NCI-H1694 treated with DMSO at 0.1 percent for 48 hours (cell line): ENCODE results near the gene CAPN10.

ENCODE experiments used
- DNase-seq: peaks from one replicate; lab custom pipeline; 2025; lab: John Stamatoyannopoulos, UW

CAPN10 gene

GRCh38 chr2:240574386-240575100 is 12.0 kb upstream of the CAPN10 start:
- DNase-seq, result no peak

GRCh38 chr2:240575101-240575965 is 11.2 kb upstream of the CAPN10 start:
- DNase-seq, result no peak

GRCh38 chr2:240576036-240576435 is 10.5 kb upstream of the CAPN10 start:
- no peak for DNase-seq

- no peak for DNase-seq
These were observed 9.9 kb upstream of the CAPN10 start for GRCh38 chr2:240576436-240577205.

DNA sequence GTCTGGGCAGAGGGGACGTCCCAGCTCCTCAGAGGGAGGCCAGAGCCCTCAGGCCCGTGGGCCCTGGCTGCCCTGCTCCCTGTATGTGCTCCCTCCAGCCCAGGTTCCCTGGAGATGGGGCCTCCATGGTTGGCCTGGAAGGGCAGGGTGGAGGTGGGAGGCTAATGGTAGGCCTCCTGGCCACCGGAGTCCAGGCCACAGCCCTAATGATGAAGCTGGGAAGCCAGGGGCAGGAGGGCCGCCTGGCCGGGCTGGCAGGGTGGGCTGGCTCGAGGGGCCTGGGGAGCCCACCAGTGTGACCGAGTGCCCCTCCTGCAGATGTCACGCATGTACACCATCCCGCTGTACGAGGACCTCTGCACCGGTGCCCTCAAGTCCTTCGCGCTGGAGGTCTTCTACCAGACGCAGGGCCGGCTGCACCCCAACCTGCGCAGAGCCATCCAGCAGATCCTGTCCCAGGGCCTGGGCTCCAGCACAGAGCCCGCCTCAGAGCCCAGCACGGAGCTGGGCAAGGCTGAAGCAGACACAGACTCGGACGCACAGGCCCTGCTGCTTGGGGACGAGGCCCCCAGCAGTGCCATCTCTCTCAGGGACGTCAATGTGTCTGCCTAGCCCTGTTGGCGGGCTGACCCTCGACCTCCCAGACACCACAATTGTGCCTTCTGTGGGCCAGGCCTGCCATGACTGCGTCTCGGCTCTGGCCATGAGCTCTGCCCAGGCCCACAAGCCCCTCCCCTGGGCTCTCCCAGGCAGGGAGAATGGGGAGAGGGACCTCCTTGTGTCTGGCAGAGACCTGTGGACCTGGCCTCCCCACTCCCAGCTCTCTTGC is 9.0 kb upstream of the CAPN10 start:
- no peak for DNase-seq

DNA sequence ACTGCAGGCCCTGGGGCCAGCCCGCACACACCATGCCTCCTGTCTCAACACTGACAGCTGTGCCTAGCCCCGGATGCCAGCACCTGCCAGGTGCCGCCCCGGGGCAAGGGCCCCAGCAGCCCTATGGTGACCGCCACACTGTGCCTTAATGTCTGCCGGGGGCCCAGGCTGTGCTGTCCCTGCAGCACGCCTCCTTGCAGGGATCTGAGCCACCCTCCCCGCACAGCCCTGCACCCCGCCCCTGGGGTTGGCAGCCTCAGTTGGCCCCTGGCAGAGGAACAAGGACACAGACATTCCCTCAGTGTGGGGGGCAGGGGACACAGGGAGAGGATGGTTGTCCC is 8.5 kb upstream of the CAPN10 start:
- no peak for DNase-seq

- no peak for DNase-seq
These were observed 8.0 kb upstream of the CAPN10 start for GRCh38 chr2:240578488-240578887.

DNA sequence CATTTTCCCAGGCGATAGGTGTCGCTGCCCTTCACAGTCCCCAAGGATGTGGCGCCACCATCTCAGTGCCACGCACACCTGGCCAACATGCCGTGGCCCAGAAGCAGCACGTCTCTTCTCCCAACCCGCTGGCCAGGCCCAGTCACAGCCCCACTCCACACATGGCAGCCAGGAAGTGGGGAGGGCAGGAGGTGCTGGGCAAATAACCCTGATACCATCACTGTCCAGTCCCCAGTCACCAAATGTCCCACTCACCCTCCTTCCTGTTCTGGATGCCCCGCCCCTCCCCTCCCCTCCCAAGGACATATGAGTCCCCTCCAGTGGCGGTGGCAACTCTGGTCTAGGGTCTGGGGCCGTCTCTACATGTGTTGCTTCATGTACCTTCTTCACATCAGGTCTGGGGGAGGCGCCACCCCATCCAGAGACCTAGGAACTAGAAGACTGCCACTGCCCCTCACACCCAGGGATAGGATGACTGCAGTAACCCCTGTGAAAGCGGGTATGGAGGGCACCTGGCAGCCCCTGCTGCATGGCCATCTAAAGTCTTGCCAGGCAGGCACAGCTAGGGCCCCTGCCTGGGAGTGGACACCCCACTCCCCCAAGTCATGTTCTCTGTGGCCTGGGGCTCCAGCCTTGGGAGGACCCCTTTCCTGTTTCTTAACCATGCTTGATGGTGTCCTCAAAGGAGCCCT is 7.3 kb upstream of the CAPN10 start:
- DNase-seq, result no peak

DNA sequence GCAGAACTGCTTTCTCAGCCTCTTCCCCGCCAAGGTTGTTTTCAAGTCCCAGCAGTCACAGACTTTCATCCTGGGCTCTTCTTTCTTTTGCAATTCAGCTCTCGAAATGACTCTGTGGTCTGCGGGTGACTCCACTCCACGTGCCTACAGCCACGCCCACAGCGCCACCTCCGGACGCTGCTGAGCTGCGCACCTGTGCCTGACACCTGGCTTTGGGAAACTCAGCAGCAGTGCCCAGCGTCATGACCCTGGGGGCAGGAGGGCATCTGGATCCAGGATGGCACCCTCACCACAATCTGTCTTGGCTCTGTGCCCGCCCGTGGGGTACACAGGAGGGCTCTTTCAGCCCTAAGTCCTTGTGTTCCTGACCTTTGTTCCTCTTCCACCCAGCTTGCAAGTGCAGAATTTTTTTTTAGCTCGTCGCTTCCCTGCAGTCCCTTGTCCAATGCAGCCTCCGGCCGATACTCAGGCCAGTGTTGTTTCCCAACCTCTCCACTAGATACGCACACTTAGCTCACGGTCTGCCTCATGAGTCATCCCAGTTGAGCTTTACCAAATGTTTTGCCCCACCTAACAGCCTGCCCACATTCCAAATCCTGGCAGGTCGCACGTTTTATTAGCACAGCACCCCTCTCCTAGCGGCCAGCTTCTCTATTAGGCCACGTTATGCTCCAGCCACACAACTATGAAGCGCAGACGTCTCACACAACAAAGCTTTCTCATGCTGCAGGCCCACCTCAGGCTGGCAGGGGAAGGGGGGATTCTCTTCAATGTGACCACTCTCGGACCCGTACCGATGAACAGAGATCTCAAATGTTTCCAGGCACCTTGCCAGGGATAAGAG is 6.5 kb upstream of the CAPN10 start:
- peak; percentile 82 for DNase-seq

DNA sequence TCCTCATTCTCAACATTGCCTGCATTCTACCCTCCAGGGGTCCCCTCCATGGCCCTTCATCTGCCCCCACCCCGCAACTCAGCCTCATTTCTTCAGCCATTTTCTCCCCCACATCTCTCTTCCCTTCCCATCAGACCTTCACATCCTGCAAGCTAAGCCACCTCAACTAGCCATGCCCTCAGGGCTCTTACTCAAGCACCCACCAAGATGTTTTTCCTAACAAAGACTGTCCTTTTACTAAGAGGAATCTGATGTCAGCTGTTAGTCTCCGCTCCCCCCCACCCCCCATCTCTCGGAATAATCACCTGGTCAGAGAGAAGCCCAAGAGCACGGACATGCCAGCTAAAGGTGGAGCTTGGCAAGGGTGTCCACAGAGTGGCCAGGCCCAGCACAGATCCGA is 4.7 kb upstream of the CAPN10 start:
- DNase-seq, result no peak

DNA sequence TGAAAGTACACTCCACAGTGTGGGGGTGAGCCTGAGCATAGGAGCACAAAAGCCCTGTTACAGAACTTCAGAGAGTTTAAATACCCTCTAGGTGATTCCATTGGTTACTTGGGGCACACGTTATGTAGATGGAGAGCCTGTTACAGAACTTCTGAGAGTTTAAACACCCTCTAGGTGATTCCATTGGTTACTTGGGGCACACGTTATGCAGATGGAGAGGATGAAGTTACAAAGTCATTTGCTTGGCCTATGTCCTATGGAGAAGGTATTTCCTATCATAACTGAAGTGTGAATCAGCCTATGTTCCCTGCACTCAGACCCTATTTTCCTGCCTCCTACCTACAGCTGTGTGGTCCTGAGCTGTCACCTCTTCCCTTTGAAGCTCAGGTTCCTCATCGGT is 3.8 kb upstream of the CAPN10 start:
- DNase-seq, result no peak

- no peak for DNase-seq
These were observed 2.8 kb upstream of the CAPN10 start for GRCh38 chr2:240583774-240584173.

DNA sequence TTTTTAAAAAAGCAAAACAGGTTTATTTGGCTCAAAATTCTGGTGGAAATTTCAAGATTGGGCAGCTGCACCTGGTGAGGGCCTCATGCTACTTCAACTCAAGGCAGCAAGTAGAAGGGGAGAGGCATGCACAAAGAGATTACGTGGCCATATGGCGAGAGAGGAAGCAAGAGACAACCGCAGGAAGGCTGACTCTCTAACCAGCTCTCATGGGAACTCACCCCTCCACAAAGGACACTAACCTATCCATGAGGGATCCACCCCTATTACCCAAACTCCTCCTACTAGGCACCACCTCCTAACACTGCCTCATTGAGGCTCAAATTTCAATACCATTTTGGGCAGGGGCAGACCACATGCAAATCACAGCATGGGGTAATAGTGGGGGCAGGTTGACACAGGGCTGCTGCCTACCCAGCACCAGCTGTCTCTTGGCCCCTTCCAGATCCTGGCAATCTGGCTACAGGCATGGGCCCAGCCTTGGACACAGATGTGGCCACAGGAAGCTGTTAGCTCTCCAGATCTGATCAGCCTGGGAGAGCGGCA is 2.0 kb upstream of the CAPN10 start:
- peak; percentile 98 for DNase-seq

DNA sequence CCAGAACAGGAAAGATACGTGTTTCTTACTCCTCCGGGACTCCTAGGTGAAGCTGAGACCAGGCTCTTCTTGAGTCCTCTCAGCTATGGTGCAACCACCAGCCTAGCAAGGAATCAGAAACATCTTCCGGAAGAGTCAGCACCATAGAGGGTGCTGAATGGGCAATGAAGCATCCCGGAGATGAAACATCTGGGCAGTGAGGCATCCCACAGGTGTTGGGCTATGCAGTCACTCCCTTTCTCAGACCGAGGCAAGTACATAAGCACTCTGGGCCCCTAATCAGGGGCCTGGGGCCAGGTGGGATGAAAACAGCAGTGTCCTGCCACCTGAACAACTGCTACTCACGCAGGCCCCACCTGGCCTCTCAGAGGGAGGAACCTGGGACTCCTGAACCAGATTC is 1.4 kb upstream of the CAPN10 start:
- DNase-seq, result no peak

DNA sequence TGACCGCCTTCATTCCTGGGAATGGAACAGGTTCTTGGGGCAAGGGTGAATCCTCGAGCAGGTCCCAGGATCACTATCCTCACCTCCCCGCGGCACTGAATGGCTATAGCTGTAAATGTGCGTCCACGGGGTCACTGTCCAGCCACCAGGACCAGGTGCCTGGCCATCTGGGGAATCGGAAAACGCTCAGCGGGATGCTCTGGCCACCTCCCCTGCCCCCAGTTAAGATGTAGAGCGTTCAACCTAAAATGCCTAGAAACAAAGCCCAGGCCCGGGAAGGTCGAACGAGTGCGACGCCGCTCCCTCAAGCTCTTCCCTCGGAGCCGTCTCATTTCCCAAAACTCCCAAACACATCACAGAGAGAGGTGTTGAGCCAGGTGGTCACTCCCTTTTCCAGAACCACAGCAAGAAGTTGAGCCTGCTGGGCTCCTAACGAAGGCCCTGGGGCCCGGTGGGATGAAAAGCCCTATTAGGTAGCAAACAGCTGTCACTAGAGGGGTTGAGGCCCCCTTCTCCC is 795 bp upstream of the CAPN10 start:
- no peak for DNase-seq

- no peak for DNase-seq
These were observed 626 bp downstream of the CAPN10 start for GRCh38 chr2:240586919-240587800.

- no peak for DNase-seq
These were observed 1.6 kb downstream of the CAPN10 start for GRCh38 chr2:240588006-240588655.

- DNase-seq, result no peak
These were observed 2.1 kb downstream of the CAPN10 start for GRCh38 chr2:240588669-240589068.
